WTC11 (cell line): Measurements from ENCODE around the gene SAP30BP. TPM values are rescaled to one million over a fixed set of nuclear protein-coding genes. Genes with fewer than 3 reads are reported as not detected.

ENCODE experiments used
- ATAC-seq: fragments of 200-7000 bp; cut with Tn5 transposase; 2 replicates; pipeline ENCODE4 v1.10.0; 2021; ENCODE audit warnings: mild to moderate bottlenecking, moderate library complexity
- CTCF ChIA-PET: fragments of 300-600 bp; sonication (Branson Sonifier 250); formaldehyde crosslinking; loops from one replicate; lab custom pipeline; 2021; ENCODE audit warnings: antibody characterized with exemption; lab: Charles Lee
- POLR2A ChIA-PET: fragments of 350-600 bp; sonication (Branson Sonifier 250); formaldehyde crosslinking; loops from one replicate; lab custom pipeline; 2021; ENCODE audit warnings: antibody characterized with exemption; lab: Charles Lee
- DNase-seq: peaks from one replicate; pipeline ENCODE4 v3.0.0; 2021; ENCODE audit warnings: low spot score
- H3K27ac Mint-ChIP-seq: 2 replicates; pipeline ENCODE4 v1.8.0; 2021; ENCODE audit warnings: mixed read lengths
- H3K27me3 Mint-ChIP-seq: 2 replicates; pipeline ENCODE4 v1.8.0; 2021; ENCODE audit warnings: low read depth, mild to moderate bottlenecking, moderate library complexity, mixed read lengths
- H3K36me3 Mint-ChIP-seq: 2 replicates; pipeline ENCODE4 v1.8.0; 2021; ENCODE audit warnings: mixed read lengths
- H3K4me1 Mint-ChIP-seq: 2 replicates; pipeline ENCODE4 v1.8.0; 2022; ENCODE audit warnings: mixed read lengths
- H3K4me3 Mint-ChIP-seq: 2 replicates; pipeline ENCODE4 v1.8.0; 2021; ENCODE audit warnings: mild to moderate bottlenecking, moderate library complexity, mixed read lengths
- H3K9me3 Mint-ChIP-seq: 2 replicates; pipeline ENCODE4 v1.8.0; 2021; ENCODE audit warnings: mixed read lengths
- AFF4 ChIP-seq: sonication (generic); formaldehyde crosslinking; IDR thresholded peaks from 2 replicates; pipeline ENCODE4 v1.8.1; 2023; ENCODE audit warnings: mild to moderate bottlenecking, missing genetic modification reagents, borderline replicate concordance
- ATF1 ChIP-seq: sonication (generic); formaldehyde crosslinking; IDR thresholded peaks from 2 replicates; pipeline ENCODE4 v1.8.1; 2023; ENCODE audit warnings: mild to moderate bottlenecking, moderate library complexity, missing genetic modification reagents
- E2F4 ChIP-seq: sonication (generic); formaldehyde crosslinking; IDR thresholded peaks from 2 replicates; pipeline ENCODE4 v1.8.1; 2022; ENCODE audit warnings: low read depth, mild to moderate bottlenecking, moderate library complexity, missing genetic modification reagents, borderline replicate concordance
- ELF4 ChIP-seq: sonication (generic); formaldehyde crosslinking; IDR thresholded peaks from 2 replicates; pipeline ENCODE4 v1.8.1; 2022; ENCODE audit warnings: low read depth, mild to moderate bottlenecking, moderate library complexity, missing genetic modification reagents
- EMX1 ChIP-seq: fragments of 250-450 bp; sonication (Bioruptor Pico); IDR thresholded peaks from 2 replicates; pipeline ENCODE4 v1.8.0; 2021; ENCODE audit warnings: mild to moderate bottlenecking
- ETV6 ChIP-seq: sonication (generic); formaldehyde crosslinking; IDR thresholded peaks from 2 replicates; pipeline ENCODE4 v1.8.1; 2022; ENCODE audit warnings: mild to moderate bottlenecking, missing genetic modification reagents
- FOXP1 ChIP-seq: sonication (generic); formaldehyde crosslinking; IDR thresholded peaks from 2 replicates; pipeline ENCODE4 v1.8.0; 2022; ENCODE audit warnings: missing genetic modification reagents, mild to moderate bottlenecking, moderate library complexity, borderline replicate concordance
- JUN ChIP-seq: sonication (generic); formaldehyde crosslinking; IDR thresholded peaks from 2 replicates; pipeline ENCODE4 v1.8.0; 2023; ENCODE audit warnings: mild to moderate bottlenecking, missing genetic modification reagents
- NFYB ChIP-seq: sonication (generic); formaldehyde crosslinking; conservative IDR thresholded peaks from 2 replicates; pipeline ENCODE4 v1.8.0; 2022; ENCODE audit warnings: low read depth, missing genetic modification reagents
- OVOL2 ChIP-seq: fragments of 250-450 bp; sonication (Bioruptor Pico); IDR thresholded peaks from 2 replicates; pipeline ENCODE4 v1.9.0; 2021; ENCODE audit warnings: mild to moderate bottlenecking, borderline replicate concordance
- PREB ChIP-seq: sonication (generic); formaldehyde crosslinking; IDR thresholded peaks from 2 replicates; pipeline ENCODE4 v1.8.1; 2022; ENCODE audit warnings: mild to moderate bottlenecking, missing genetic modification reagents, moderate library complexity, borderline replicate concordance
- RELA ChIP-seq: sonication (generic); formaldehyde crosslinking; IDR thresholded peaks from 2 replicates; pipeline ENCODE4 v1.8.1; 2022; ENCODE audit warnings: missing genetic modification reagents, mild to moderate bottlenecking, borderline replicate concordance
- RORB ChIP-seq: fragments of 250-450 bp; sonication (Bioruptor Pico); IDR thresholded peaks from 2 replicates; pipeline ENCODE4 v1.9.0; 2021; ENCODE audit warnings: mild to moderate bottlenecking
- SMAD4 ChIP-seq: sonication (generic); formaldehyde crosslinking; IDR thresholded peaks from 2 replicates; pipeline ENCODE4 v1.8.0; 2022; ENCODE audit warnings: mild to moderate bottlenecking, missing genetic modification reagents
- SOX15 ChIP-seq: fragments of 250-450 bp; sonication (Bioruptor Pico); IDR thresholded peaks from 2 replicates; pipeline ENCODE4 v1.9.0; 2021; ENCODE audit warnings: mild to moderate bottlenecking
- SP1 ChIP-seq: sonication (generic); formaldehyde crosslinking; conservative IDR thresholded peaks from 2 replicates; pipeline ENCODE4 v1.8.1; 2022; ENCODE audit warnings: missing genetic modification reagents
- TP53 ChIP-seq: sonication (generic); formaldehyde crosslinking; IDR thresholded peaks from 2 replicates; pipeline ENCODE4 v1.8.1; 2023; ENCODE audit warnings: mild to moderate bottlenecking, missing genetic modification reagents
- ZNF121 ChIP-seq: sonication (generic); formaldehyde crosslinking; IDR thresholded peaks from 2 replicates; pipeline ENCODE4 v1.8.0; 2023; ENCODE audit warnings: missing genetic modification reagents
- ZNF232 ChIP-seq: sonication (generic); formaldehyde crosslinking; IDR thresholded peaks from 2 replicates; pipeline ENCODE4 v1.8.0; 2022; ENCODE audit warnings: mild to moderate bottlenecking, missing genetic modification reagents
- ZNF263 ChIP-seq: sonication (generic); formaldehyde crosslinking; IDR thresholded peaks from 2 replicates; pipeline ENCODE4 v1.8.1; 2022; ENCODE audit warnings: low read depth, mild to moderate bottlenecking, moderate library complexity, missing genetic modification reagents
- ZNF317 ChIP-seq: sonication (generic); formaldehyde crosslinking; IDR thresholded peaks from 2 replicates; pipeline ENCODE4 v1.8.1; 2023; ENCODE audit warnings: low read depth, mild to moderate bottlenecking, moderate library complexity, missing genetic modification reagents, borderline replicate concordance
- ZNF396 ChIP-seq: fragments of 250-450 bp; sonication (Bioruptor Pico); IDR thresholded peaks from 2 replicates; pipeline ENCODE4 v1.8.0; 2021; ENCODE audit warnings: mild to moderate bottlenecking, moderate library complexity, borderline replicate concordance
- ZNF416 ChIP-seq: fragments of 250-450 bp; sonication (Bioruptor Pico); IDR thresholded peaks from 2 replicates; pipeline ENCODE4 v1.9.0; 2021; ENCODE audit warnings: mild to moderate bottlenecking, inconsistent platforms
- ZNF423 ChIP-seq: fragments of 250-450 bp; sonication (Bioruptor Pico); IDR thresholded peaks from 2 replicates; pipeline ENCODE4 v2.1.2; 2022; ENCODE audit warnings: mild to moderate bottlenecking, moderate library complexity
- total RNA-seq: library from RNA; stranded (reverse); gene quantifications from 3 replicates; pipeline ENCODE4 v1.2.3, GENCODE V29; 2021
- TF ChIP-seq, protein P1 (sequence below): sonication (generic); formaldehyde crosslinking; IDR thresholded peaks from 2 replicates; pipeline ENCODE4 v1.8.0; 2022; ENCODE audit warnings: mild to moderate bottlenecking, missing genetic modification reagents
- TF ChIP-seq, protein P2 (sequence below): sonication (generic); formaldehyde crosslinking; IDR thresholded peaks from 2 replicates; pipeline ENCODE4 v1.8.1; 2022; ENCODE audit warnings: mild to moderate bottlenecking, moderate library complexity, missing genetic modification reagents
- TF ChIP-seq, protein P3 (sequence below): sonication (generic); formaldehyde crosslinking; IDR thresholded peaks from 2 replicates; pipeline ENCODE4 v1.8.0; 2022; ENCODE audit warnings: mild to moderate bottlenecking, missing genetic modification reagents

Gene SAP30BP
- total RNA-seq, 1 experiment from 2014 or later, result 86.8 TPM

- H3K9me3 Mint-ChIP-seq, result no peaks in the 10 kb centered on the region
- peaks cover 22% of the 10 kb centered on the region for H3K27me3 Mint-ChIP-seq
- no peaks in the 10 kb centered on the region for H3K36me3 Mint-ChIP-seq
- TF ChIP-seq EMX1 (CRISPR knock-in tag) (no peak), ZNF396 (CRISPR knock-in tag) (no peak), ZNF317 (CRISPR knock-in tag) (no peak), SOX15 (no peak), OVOL2 (CRISPR knock-in tag) (no peak), FOXP1 (CRISPR knock-in tag) (no peak), RORB (CRISPR knock-in tag) (no peak), NFYB (CRISPR knock-in tag) (no peak), ZNF423 (CRISPR knock-in tag) (no peak), E2F4 (CRISPR knock-in tag) (no peak), ELF4 (CRISPR knock-in tag) (no peak), TP53 (CRISPR knock-in tag) (no peak)
- TF ChIP-seq, protein P1, sequence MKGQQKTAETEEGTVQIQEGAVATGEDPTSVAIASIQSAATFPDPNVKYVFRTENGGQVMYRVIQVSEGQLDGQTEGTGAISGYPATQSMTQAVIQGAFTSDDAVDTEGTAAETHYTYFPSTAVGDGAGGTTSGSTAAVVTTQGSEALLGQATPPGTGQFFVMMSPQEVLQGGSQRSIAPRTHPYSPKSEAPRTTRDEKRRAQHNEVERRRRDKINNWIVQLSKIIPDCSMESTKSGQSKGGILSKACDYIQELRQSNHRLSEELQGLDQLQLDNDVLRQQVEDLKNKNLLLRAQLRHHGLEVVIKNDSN, result no peak
- ATAC-seq (no peak), DNase-seq (no peak)
- no peak overlapping the region for H3K27ac Mint-ChIP-seq
- CTCF ChIA-PET, result interaction anchor here (0.9 to 4.9 kb wide), 12 partner anchors 12 to 142 kb away, joined by 3 to 87 read pairs (median 8); partner anchors contain the start of gene SMIM5
- H3K4me3 Mint-ChIP-seq, result peak overlapping the region; percentile 83
- H3K4me1 Mint-ChIP-seq, result peaks cover 7% of the 10 kb centered on the region
- POLR2A ChIA-PET, result interaction anchor here (0.6 to 0.9 kb wide), 3 partner anchors 13 to 1961 kb away, joined by 3 to 4 read pairs (median 3); no protein-coding TSS in a partner anchor
Observed at GRCh38 chr17:75719732-75720131, 52.6 kb downstream of the SAP30BP start.

DNA sequence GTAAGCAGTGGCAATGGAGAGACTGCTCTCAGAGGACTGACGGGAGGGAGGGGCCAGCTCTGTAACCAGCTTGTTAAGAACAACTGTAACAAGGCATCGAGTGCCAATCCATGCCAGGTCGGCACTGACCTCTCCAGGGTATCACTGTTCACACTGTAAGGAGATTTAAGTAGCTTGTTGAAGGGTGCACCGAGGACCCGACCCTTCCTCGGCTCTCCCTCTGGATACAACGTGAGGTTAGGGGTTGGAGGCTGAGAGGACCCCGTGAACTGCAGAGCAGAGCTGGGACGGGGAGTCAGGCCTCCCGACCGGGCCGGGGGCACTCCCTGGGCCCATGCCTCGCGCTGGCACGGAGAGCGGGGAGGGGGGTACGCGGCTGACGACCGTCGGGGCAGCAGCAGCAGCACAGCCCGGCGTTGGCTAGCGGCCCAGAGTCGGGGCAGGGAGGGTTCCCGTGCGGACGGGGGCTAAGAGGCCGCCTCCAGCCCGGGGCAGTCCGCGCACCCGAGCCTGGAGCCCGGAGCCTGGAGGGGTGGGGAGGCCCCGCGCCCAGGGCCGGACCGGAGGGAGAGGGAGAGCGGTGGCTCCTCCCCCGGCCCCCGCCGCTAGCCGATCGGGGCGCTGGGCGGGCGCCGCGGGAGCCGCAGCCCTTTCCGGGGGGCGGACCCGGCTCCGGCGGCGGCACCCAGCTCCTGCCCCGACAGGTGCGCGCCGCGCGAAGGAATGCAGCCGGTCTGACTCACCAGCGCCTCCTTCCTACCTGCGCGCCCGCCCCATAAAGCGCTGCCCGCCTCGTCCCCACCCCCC, 53.7 kb downstream of the SAP30BP start, which contains the start of gene ITGB4:
Gene ITGB4, plus strand, starts transcription at position 804 of the 807 bp plus-strand sequence. CDS start 3,245 bp downstream, outside the sequence.
- no peaks in the 10 kb centered on the region for H3K36me3 Mint-ChIP-seq
- peak; percentile 84 for ATAC-seq
- ChIA-PET CTCF (interaction anchor here (0.6 to 4.9 kb wide), 34 partner anchors 8 to 1693 kb away, joined by 3 to 87 read pairs (median 4); partner anchors contain the start of genes MIF4GD, SMIM5 and WBP2), POLR2A (interaction anchor here (0.6 to 1.9 kb wide), 6 partner anchors 12 to 112 kb away, joined by 3 to 6 read pairs (median 3); a partner anchor contains a TSS)
- peaks cover 7% of the 10 kb centered on the region for H3K4me1 Mint-ChIP-seq
- H3K27ac Mint-ChIP-seq, result peak within 1 kb of the TSS; percentile 94
- peak; percentile 87 for DNase-seq
- H3K27me3 Mint-ChIP-seq, result peaks cover 22% of the 10 kb centered on the region
- peak within 1 kb of the TSS; percentile 83 for H3K4me3 Mint-ChIP-seq
- H3K9me3 Mint-ChIP-seq, result no peaks in the 10 kb centered on the region
- TF ChIP-seq RELA, result no peak
- no peak for TF ChIP-seq ZNF121 (CRISPR knock-in tag)
- 0 out of 2 replicates have a peak, but pooled peaks have one; percentile 43 for TF ChIP-seq SMAD4
- TF ChIP-seq JUN, result 0 out of 2 replicates have a peak, but pooled peaks have one; percentile 32
- TF ChIP-seq SP1 (CRISPR knock-in tag), result peak; percentile 75
- no peak for TF ChIP-seq ZNF396 (CRISPR knock-in tag)
- peak; percentile 71; the same call in 1 of the 2 replicates for TF ChIP-seq ETV6 (CRISPR knock-in tag)
- TF ChIP-seq ZNF423 (CRISPR knock-in tag), result peak; percentile 84
- no peak for TF ChIP-seq ZNF416 (CRISPR knock-in tag)
- TF ChIP-seq AFF4, result no peak
- no peak for TF ChIP-seq PREB (CRISPR knock-in tag)
- TF ChIP-seq TP53 (CRISPR knock-in tag), result peak; percentile 34; the same call in 1 of the 2 replicates
- no peak for TF ChIP-seq ATF1 (CRISPR knock-in tag)
- TF ChIP-seq SOX15, result no peak
- no peak for TF ChIP-seq ZNF232 (CRISPR knock-in tag)
- 0 out of 2 replicates have a peak, but pooled peaks have one; percentile 37 for TF ChIP-seq ZNF263 (CRISPR knock-in tag)
- TF ChIP-seq, protein P2, sequence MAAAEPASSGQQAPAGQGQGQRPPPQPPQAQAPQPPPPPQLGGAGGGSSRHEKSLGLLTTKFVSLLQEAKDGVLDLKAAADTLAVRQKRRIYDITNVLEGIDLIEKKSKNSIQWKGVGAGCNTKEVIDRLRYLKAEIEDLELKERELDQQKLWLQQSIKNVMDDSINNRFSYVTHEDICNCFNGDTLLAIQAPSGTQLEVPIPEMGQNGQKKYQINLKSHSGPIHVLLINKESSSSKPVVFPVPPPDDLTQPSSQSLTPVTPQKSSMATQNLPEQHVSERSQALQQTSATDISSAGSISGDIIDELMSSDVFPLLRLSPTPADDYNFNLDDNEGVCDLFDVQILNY (CRISPR knock-in tag), result peak; percentile 76; the same call in 1 of the 2 replicates
- TF ChIP-seq, protein P3, sequence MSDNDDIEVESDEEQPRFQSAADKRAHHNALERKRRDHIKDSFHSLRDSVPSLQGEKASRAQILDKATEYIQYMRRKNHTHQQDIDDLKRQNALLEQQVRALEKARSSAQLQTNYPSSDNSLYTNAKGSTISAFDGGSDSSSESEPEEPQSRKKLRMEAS (CRISPR knock-in tag), result peak; percentile 50
